ENCODE measurements around the gene LIME1. TPM values are rescaled to one million over a fixed set of nuclear protein-coding genes. Genes with fewer than 3 reads are reported as not detected.
A peak's percentile ranks its signal among the peaks of the same experiment; 100 is the strongest.

LIME1 gene
- polyA plus RNA-seq, 3 donors = 0.39 to 8.8 (median 0.62) TPM

- no peak for TF ChIP-seq CTCF (IDR thresholded peaks at IDR 0.05)
- no peak overlapping the region for H3K4me3 Mint-ChIP-seq
- intact Hi-C loops (cut with micrococcal nuclease) = no loop called here
- H3K27ac ChIP-seq (ENCODE audit: low read depth in 1 of 2, low read length in 2 of 2) = no peak overlapping the region
- peaks cover 0 to 4% (median 0%) of the 10 kb centered on the region in 7 donors for H3K9me3 Mint-ChIP-seq
- H3K9ac ChIP-seq (ENCODE audit: insufficient read depth, low read length, poor library complexity, severe bottlenecking) = no peak overlapping the region
- no peaks in the 10 kb centered on the region for H4K20me1 ChIP-seq (ENCODE audit: insufficient read depth, low read length)
- no peak overlapping the region for H3K4me3 ChIP-seq (replicated peaks in 1 of 3; ENCODE audit: low read depth in 2 of 3, low read length in 3 of 3)
- WGBS (ENCODE audit: insufficient coverage) = 96% methylated on average over 18 of the region's 26 CpGs
- no peaks in the 10 kb centered on the region for H3K36me3 Mint-ChIP-seq
- no peaks in the 10 kb centered on the region for H3K9me3 ChIP-seq (replicated peaks in 1 of 2; ENCODE audit: control insufficient read depth in 1 of 2, insufficient read depth in 1 of 2, low read length in 2 of 2)
- H3K36me3 ChIP-seq (replicated peaks in 1 of 2; ENCODE audit: control insufficient read depth in 1 of 2, insufficient read depth in 2 of 2, low read length in 2 of 2) = no peaks in the 10 kb centered on the region
- H2AFZ ChIP-seq (ENCODE audit: insufficient read depth, low read depth, low read length, poor library complexity, severe bottlenecking) = no peak overlapping the region
- H3K27me3 ChIP-seq (ENCODE audit: control insufficient read depth in 2 of 2, insufficient read depth in 2 of 2, low read length in 2 of 2) = no peaks in the 10 kb centered on the region
- no peaks in the 10 kb centered on the region for H3K79me2 ChIP-seq (ENCODE audit: insufficient read depth, low read length)
- peaks cover 5% of the 10 kb centered on the region for H3K4me1 Mint-ChIP-seq
- H3K4me1 ChIP-seq (ENCODE audit: control insufficient read depth in 1 of 2, insufficient read depth in 2 of 2, low read length in 2 of 2) = no peaks in the 10 kb centered on the region
- peaks cover 0 to 10% (median 6%) of the 10 kb centered on the region in 3 donors for H3K27me3 Mint-ChIP-seq (ENCODE audit: low read depth in 3 of 3)
- no peak for DNase-seq
- H3K4me2 ChIP-seq (replicated peaks; ENCODE audit: extremely low read depth, low read length, poor library complexity, severe bottlenecking) = no peak overlapping the region
- no peak overlapping the region for H3K27ac Mint-ChIP-seq
Observed at GRCh38 chr20:63768591-63769515, 32.4 kb downstream of the LIME1 start.

- H3K4me1 ChIP-seq (ENCODE audit: control insufficient read depth in 1 of 2, insufficient read depth in 2 of 2, low read length in 2 of 2) = no peaks in the 10 kb centered on the region
Observed at GRCh38 chr20:63769891-63770474, 33.5 kb downstream of the LIME1 start.

More at GRCh38 chr20:63769891-63770474, 33.5 kb downstream of the LIME1 start:
- Histone ChIP-seq H4K20me1 (ENCODE audit: insufficient read depth, low read length) (no peaks in the 10 kb centered on the region), H3K9me3 (replicated peaks in 1 of 2; ENCODE audit: control insufficient read depth in 1 of 2, insufficient read depth in 1 of 2, low read length in 2 of 2) (no peaks in the 10 kb centered on the region), H3K4me2 (replicated peaks; ENCODE audit: extremely low read depth, low read length, poor library complexity, severe bottlenecking) (no peak overlapping the region), H3K27me3 (ENCODE audit: control insufficient read depth in 2 of 2, insufficient read depth in 2 of 2, low read length in 2 of 2) (no peaks in the 10 kb centered on the region), H3K4me3 (replicated peaks in 1 of 3; ENCODE audit: low read depth in 2 of 3, low read length in 3 of 3) (no peak overlapping the region), H2AFZ (ENCODE audit: insufficient read depth, low read depth, low read length, poor library complexity, severe bottlenecking) (no peak overlapping the region), H3K79me2 (ENCODE audit: insufficient read depth, low read length) (no peaks in the 10 kb centered on the region), H3K36me3 (replicated peaks in 1 of 2; ENCODE audit: control insufficient read depth in 1 of 2, insufficient read depth in 2 of 2, low read length in 2 of 2) (no peaks in the 10 kb centered on the region), H3K27ac (ENCODE audit: low read depth in 1 of 2, low read length in 2 of 2) (no peak overlapping the region), H3K9ac (ENCODE audit: insufficient read depth, low read length, poor library complexity, severe bottlenecking) (no peak overlapping the region)
- DNase-seq = no peak
- Mint-ChIP-seq H3K9me3 (peaks cover 0 to 2% (median 0%) of the 10 kb centered on the region in 7 donors), H3K36me3 (no peaks in the 10 kb centered on the region), H3K4me3 (no peak overlapping the region), H3K4me1 (peaks cover 5% of the 10 kb centered on the region), H3K27me3 (ENCODE audit: low read depth in 3 of 3) (peaks cover 5 to 16% (median 10%) of the 10 kb centered on the region in 3 donors), H3K27ac (peak overlapping the region in 2 of 7 donors; percentile 30 to 68)
- TF ChIP-seq CTCF (IDR thresholded peaks at IDR 0.05) = no peak
- intact Hi-C loops (cut with micrococcal nuclease) = no loop called here
- 98% methylated on average over 30 of the region's 31 CpGs for WGBS (ENCODE audit: insufficient coverage)
